Neutrophil (primary cell): ENCODE results near the gene SLC40A1.
A peak's percentile ranks its signal among the peaks of the same experiment; 100 is the strongest.

Source experiments
- H3K27ac ChIP-seq: fragments of 200-600 bp; sonication (generic); 2 replicates; pipeline ENCODE4 v1.5.1; 2016; ENCODE audit warnings: mild to moderate bottlenecking, moderate library complexity
- H3K27me3 ChIP-seq: fragments of 200-600 bp; sonication (generic); 2 replicates; pipeline ENCODE4 v1.6.0; 2016; ENCODE audit warnings: mild to moderate bottlenecking
- H3K36me3 ChIP-seq: fragments of 200-600 bp; sonication (generic); 2 replicates; pipeline ENCODE4 v1.5.1; 2017
- H3K4me1 ChIP-seq, 2 experiments: fragments of 200-600 bp in 1 of 2; sonication (generic) in 1 of 2; 1 replicate in 1 of 2; 2 replicates in 1 of 2; pipeline versions ENCODE4 v1.5.1 to v1.6.1; 2013 to 2016; ENCODE audit warnings: low read depth in 1 of 2, low read length in 1 of 2, mild to moderate bottlenecking in 1 of 2, moderate library complexity in 1 of 2; ENCODE audit not compliant: control insufficient read depth in 1 of 2, insufficient read depth in 1 of 2
- H3K4me3 ChIP-seq, 2 experiments: fragments of 200-600 bp in 1 of 2; sonication (generic) in 1 of 2; 1 replicate in 1 of 2; 2 replicates in 1 of 2; pipeline ENCODE4 v1.5.1; 2013 to 2016; ENCODE audit warnings: low read depth in 1 of 2, low read length in 1 of 2, mild to moderate bottlenecking in 1 of 2, moderate library complexity in 1 of 2
- H3K9me3 ChIP-seq: fragments of 200-600 bp; sonication (generic); 2 replicates; pipeline ENCODE4 v1.5.1; 2016
- CTCF ChIP-seq: fragments of 200-600 bp; sonication (generic); IDR thresholded peaks from 2 replicates; pipeline ENCODE4 v1.5.1; 2016; ENCODE audit warnings: antibody characterized with exemption

The SLC40A1 gene

GRCh38 chr2:189581354-189582139 lies 961 bp upstream of the SLC40A1 start:
- no peaks in the 10 kb centered on the region for H3K9me3 ChIP-seq
- TF ChIP-seq CTCF: no peak
- peaks cover 5% of the 10 kb centered on the region for H3K36me3 ChIP-seq
- peaks cover 11% of the 10 kb centered on the region for H3K27me3 ChIP-seq
- peaks cover 42 to 47% of the 10 kb centered on the region in 2 experiments for H3K4me1 ChIP-seq
- H3K27ac ChIP-seq: peak overlapping the region; percentile 90
- peak overlapping the region; percentile 76 to 81 for H3K4me3 ChIP-seq

GRCh38 chr2:189580241-189580651 lies 340 bp downstream of the SLC40A1 start:
- Histone ChIP-seq H3K27me3 (peaks cover 11% of the 10 kb centered on the region), H3K36me3 (peaks cover 8% of the 10 kb centered on the region), H3K4me1 (peaks cover 55 to 60% of the 10 kb centered on the region in 2 experiments), H3K27ac (peak overlapping the region; percentile 90), H3K4me3 (peak overlapping the region; percentile 76 to 81), H3K9me3 (no peaks in the 10 kb centered on the region)
- TF ChIP-seq CTCF: no peak

- peaks cover 60 to 66% of the 10 kb centered on the region in 2 experiments for H3K4me1 ChIP-seq
- TF ChIP-seq CTCF: no peak
- H3K27me3 ChIP-seq: peaks cover 11% of the 10 kb centered on the region
- H3K36me3 ChIP-seq: peaks cover 14% of the 10 kb centered on the region
- no peaks in the 10 kb centered on the region for H3K9me3 ChIP-seq
- H3K4me3 ChIP-seq: peak overlapping the region; percentile 76 to 81
- H3K27ac ChIP-seq: peak overlapping the region; percentile 90
These were observed 900 bp downstream of the SLC40A1 start for GRCh38 chr2:189579585-189580186.

GRCh38 chr2:189578272-189578950 lies 2.2 kb downstream of the SLC40A1 start:
- H3K9me3 ChIP-seq: no peaks in the 10 kb centered on the region
- H3K27ac ChIP-seq: peak overlapping the region; percentile 90
- peaks cover 73 to 79% of the 10 kb centered on the region in 2 experiments for H3K4me1 ChIP-seq
- H3K36me3 ChIP-seq: peaks cover 27% of the 10 kb centered on the region
- H3K27me3 ChIP-seq: peaks cover 11% of the 10 kb centered on the region
- peak overlapping the region; percentile 76 to 81 for H3K4me3 ChIP-seq
- TF ChIP-seq CTCF: no peak

GRCh38 chr2:189577121-189577520 lies 3.5 kb downstream of the SLC40A1 start:
- H3K27ac ChIP-seq: peak overlapping the region; percentile 90
- no peak for TF ChIP-seq CTCF

More at GRCh38 chr2:189577121-189577520, 3.5 kb downstream of the SLC40A1 start:
- Histone ChIP-seq H3K27me3 (no peaks in the 10 kb centered on the region), H3K4me1 (peaks cover 84 to 89% of the 10 kb centered on the region in 2 experiments), H3K36me3 (peaks cover 38% of the 10 kb centered on the region), H3K4me3 (peak overlapping the region; percentile 76 to 81), H3K9me3 (no peaks in the 10 kb centered on the region)
